ENCODE results near the gene PSMC3IP.
A peak's percentile ranks its signal among the peaks of the same experiment; 100 is the strongest.
"Not testable (repeated sequence)": the region's sequence is repeated elsewhere in the genome, so short reads cannot be mapped to it uniquely, and the experiment has no call there.

Gene PSMC3IP

DNA sequence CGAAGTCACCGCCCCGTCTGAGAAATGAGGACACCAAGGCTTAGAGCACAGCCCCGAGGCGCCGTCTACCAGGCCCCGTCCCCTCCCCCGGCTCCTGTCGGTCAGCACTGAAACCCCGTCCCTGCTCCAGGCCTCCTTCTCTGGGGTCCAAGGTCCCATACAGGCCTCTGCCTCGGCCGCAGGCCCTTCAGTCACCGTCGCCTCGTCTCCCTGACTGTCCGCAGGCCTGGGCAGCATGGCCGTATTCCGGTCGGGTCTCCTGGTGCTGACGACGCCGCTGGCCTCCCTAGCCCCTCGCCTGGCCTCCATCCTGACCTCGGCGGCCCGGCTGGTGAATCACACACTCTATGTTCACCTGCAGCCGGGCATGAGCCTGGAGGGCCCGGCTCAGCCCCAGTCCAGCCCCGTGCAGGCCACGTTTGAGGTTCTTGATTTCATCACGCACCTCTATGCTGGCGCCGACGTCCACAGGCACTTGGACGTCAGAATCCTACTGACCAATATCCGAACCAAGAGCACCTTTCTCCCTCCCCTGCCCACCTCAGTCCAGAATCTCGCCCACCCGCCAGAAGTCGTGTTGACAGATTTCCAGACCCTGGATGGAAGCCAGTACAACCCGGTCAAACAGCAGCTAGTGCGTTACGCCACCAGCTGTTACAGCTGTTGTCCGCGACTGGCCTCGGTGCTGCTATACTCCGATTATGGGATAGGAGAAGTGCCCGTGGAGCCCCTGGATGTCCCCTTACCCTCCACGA is 15.0 kb downstream of the PSMC3IP start:
- no peak for DNase-seq (ENCODE audit: low read depth in 2 of 3, low spot score in 1 of 3)

DNA sequence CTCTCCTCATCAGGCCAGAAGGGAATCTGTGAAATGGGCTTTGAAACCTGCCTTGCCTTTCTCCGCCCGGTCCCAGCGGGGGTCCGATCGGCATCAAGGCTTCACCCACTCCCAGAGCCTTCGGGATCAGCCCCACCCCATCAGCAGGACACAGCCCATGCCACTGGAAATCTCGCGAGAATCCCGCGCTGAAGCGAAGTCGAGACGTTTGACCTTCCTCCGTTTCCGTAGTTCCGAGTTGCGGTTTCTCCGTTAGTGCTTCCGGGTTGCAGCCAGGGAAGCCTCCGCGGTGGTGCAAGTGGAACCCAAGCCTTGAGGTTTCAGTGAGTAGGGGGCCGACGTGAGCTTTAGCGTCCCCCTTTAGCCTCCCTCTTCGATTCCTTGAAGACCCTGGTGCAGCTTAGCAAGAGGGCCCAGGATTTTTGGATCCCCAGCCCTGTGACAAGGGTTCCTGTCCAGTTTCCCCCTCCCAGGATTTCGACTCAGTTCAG is 15.6 kb downstream of the PSMC3IP start, which contains the start of gene COASY:
COASY (plus strand) TSS at position 252 of the 491 bp plus-strand sequence. CDS start 475 bp downstream, outside the sequence.
- peak; percentile 90 to 94 (median 90) for DNase-seq (ENCODE audit: low read depth in 2 of 3, low spot score in 1 of 3)

DNA sequence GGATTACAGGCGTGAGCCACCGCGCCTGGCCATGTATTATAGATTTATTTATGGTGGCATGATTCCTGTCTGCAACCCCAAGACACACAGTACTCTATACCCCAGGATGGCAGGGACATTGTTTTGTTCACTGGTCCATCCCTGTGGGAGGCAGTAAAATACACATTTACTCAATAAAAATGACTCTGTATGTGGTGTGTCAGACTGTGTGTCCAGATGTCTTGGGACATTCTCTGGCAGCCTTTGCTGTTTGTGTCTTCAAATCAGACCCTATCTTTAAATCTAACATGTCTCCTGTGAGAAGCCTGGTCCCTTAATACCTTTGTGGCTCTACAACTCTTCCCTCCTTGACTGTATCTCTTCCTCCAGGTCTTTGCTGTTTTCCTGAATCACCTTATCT is 17.3 kb downstream of the PSMC3IP start:
- no peak for DNase-seq (ENCODE audit: low read depth in 2 of 3, low spot score in 1 of 3)

DNA sequence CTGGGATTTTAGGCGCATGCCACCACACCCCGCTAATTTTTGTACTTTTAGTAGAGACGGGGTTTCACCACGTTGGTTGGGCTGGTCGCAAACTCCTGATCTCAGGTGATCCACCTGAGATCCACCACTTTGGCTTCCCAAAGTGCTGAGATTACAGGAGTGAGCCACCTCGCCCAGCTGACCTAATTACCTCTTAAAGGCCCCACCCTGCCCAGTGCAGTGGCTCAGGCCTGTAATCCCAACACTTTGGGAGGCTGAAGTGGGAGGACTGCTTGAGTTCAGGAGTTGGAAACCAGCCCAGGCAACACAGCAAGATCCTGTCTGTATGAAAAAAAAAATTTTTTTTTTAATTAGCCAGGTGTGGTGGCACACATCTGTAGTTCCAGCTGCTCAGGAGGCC is 18.5 kb downstream of the PSMC3IP start:
- DNase-seq (ENCODE audit: low read depth in 2 of 3, low spot score in 1 of 3) = no peak

DNA sequence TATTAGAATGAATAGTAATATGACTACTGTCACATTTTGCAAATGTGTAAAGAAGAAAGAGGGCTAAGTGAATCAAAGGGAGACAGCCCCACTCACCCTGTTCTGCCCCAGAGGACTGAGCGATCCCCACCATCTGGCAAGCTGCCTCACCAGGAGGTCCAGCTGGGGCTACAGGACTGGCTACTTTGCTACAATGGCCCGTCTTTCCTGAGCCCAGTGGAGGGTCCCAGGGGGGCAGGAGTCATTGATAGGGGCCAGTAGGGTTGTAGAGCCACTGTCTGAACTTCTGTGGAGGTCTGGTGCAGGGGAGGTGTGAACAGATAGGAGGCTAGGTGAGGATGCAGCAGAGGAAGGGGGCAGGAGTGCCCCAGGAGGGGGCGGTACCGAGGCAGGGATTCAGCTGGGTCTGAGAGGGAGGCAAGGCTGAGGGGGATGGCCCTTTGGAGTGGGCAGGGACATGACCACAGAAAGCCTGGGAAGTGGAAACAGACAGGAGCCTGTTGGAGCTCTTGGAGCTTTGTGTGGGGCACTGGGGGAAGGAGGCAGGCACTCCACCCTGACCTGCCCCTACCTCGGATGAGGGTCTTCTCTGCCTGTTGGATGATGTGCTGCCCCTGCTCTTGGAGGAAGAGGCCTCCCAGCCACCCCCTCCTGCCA is 21.4 kb downstream of the PSMC3IP start:
- DNase-seq (ENCODE audit: low read depth in 2 of 3, low spot score in 1 of 3) = not testable (repeated sequence)

DNA sequence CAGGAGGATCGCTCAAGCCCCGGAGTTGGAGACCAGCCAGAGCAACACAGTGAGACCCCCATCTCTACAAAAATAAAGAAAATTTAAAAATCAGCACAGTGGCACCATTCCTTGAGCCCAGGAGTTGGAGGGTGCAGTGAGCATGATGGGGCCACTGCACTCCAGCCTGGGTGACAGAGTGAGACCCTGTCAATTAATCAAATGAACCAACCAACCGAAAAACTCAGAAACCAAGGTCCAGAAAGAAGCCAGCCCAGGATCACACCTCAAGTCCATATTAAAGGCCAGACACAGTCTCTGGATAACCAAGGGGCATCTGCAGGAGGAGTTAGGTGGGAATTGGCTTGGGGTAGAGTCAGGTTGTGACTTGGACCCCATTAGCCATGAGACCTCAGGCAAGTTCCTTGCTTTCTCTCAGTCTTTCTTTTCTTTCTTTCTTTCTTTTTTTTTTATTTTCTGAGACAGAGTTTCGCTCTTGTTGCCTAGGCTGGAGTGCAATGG is 22.4 kb downstream of the PSMC3IP start:
- DNase-seq (ENCODE audit: low read depth in 2 of 3, low spot score in 1 of 3) = no peak

DNA sequence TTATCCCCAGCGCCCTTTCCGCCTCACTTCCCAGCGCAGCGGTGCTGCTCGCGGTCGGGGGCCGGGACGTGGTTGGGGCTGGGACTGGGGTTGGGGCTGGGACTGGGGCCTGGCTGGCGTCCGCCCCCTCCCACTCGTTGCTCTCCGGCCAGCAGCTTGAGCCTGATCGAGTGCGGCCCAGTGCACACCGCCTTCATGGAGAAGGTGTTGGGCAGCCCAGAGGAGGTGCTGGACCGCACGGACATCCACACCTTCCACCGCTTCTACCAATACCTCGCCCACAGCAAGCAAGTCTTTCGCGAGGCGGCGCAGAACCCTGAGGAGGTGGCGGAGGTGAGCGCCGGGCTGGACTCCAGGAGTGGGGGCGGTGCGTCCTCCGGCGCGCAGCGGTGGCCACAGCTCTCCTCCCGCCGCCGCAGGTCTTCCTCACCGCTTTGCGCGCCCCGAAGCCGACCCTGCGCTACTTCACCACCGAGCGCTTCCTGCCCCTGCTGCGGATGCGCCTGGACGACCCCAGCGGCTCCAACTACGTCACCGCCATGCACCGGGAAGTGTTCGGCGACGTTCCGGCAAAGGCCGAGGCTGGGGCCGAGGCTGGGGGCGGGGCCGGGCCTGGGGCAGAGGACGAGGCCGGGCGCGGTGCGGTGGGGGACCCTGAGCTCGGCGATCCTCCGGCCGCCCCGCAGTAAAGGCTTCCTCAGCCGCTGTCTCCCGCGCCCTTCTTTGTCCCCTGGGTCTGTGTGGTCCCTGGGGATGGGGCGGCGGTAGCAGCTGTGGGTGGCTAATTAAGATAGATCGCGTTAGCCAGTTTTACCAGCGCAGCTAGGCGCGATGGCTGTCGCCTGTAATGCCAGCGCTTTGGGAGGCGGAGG is 23.0 kb downstream of the PSMC3IP start:
- DNase-seq (ENCODE audit: low read depth in 2 of 3, low spot score in 1 of 3) = peak in 2 of 3 donors; percentile 52 to 76

DNA sequence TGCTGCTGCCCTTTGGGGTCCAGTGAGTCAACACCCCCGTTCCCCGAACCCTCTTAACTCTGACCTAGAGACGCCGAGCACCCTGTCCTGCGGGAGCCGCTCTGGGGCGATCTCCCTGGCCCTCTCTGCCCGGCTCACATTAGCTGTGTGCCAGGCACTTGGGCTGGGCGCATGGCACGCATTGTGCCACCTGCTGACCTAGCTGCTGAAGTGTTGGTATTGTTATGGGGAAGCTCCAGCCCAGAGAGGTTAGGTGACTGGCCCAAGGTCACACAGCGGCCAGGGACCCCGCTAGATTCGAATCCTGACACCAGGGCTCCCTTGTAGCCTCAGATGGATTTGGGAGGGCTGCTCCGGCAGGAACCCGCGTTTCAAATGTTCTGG is 23.7 kb downstream of the PSMC3IP start:
- DNase-seq (ENCODE audit: low read depth in 2 of 3, low spot score in 1 of 3) = no peak

DNA sequence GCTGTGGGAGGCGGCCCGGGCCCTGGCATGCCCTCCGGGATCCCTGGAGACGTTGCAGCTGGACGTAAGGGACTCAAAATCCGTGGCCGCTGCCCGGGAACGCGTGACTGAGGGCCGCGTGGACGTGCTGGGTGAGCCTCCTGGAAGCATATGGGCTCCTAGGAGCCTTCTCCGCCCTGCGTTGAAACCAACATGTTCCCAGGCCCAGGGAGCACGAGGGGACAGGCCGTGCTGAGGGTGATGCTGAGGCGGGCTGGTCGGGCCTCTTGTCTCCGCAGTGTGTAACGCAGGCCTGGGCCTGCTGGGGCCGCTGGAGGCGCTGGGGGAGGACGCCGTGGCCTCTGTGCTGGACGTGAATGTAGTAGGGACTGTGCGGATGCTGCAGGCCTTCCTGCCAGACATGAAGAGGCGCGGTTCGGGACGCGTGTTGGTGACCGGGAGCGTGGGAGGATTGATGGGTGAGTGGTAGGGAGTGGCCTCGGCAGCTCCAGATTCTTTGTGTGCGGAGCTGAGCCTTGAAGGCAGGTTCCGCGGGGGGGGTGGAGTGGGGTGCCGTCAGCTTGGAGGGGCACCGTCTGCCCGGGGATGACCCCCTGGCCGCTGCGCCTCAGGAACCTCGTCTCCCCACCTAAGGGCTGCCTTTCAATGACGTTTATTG is 24.2 kb downstream of the PSMC3IP start:
- DNase-seq (ENCODE audit: low read depth in 2 of 3, low spot score in 1 of 3) = no peak

DNA sequence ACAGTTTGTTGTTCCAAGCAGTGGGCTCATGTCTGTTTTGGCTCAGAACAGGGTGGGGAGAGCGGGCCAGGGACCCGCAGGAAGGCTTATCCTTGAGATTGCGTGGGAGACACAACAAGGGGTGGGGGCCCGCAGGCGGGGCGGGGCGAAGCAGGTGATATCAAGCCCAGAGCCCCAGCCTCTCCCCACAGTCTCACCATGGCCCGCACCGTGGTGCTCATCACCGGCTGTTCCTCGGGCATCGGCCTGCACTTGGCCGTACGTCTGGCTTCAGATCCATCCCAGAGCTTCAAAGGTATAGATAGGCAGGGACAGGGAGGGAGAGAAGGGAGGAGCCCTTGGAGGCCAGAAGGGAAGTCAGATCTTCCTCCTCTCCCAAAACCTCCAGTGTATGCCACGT is 24.8 kb downstream of the PSMC3IP start, which contains the start of gene HSD17B1:
HSD17B1 (plus strand) TSS at position 188 of the 400 bp plus-strand sequence; CDS start at position 199, 11 bp downstream.
- not testable (repeated sequence) for DNase-seq (ENCODE audit: low read depth in 2 of 3, low spot score in 1 of 3)

DNA sequence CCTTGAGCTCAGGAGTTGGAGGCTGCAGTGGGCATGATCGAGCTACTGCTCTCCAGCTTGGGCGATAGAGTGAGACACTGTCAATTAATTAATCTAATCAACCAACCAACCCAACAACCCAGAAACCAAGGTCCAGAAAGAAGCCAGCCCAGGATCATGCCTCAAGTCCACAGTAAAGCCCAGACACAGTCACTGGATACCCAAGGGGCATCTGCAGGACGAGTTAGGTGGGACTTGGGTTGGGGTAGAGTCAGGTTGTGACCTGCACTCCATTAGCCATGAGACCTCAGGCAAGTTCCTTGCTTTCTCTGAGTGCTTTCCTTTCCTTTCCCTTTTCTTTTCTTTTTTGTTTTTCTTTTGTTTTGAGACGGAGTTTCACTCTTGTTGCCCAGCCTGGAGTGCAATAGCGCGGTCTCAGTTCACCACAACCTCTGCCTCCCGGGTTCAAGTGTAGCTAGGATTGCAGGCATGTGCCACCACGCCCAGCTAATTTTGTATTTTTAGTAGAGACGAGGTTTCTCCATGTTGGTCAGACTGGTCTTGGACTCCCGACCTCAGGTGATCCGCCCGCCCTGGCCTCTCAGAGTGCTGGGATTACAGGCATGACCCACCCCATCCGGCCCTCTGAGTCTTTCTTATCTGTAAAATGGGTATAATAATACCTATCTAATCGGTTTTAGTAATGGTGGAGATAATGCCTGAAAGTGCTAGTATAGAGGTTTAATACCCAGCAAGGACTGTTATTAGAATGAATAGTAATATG is 28.4 kb downstream of the PSMC3IP start:
- DNase-seq (ENCODE audit: low read depth in 2 of 3, low spot score in 1 of 3) = no peak

DNA sequence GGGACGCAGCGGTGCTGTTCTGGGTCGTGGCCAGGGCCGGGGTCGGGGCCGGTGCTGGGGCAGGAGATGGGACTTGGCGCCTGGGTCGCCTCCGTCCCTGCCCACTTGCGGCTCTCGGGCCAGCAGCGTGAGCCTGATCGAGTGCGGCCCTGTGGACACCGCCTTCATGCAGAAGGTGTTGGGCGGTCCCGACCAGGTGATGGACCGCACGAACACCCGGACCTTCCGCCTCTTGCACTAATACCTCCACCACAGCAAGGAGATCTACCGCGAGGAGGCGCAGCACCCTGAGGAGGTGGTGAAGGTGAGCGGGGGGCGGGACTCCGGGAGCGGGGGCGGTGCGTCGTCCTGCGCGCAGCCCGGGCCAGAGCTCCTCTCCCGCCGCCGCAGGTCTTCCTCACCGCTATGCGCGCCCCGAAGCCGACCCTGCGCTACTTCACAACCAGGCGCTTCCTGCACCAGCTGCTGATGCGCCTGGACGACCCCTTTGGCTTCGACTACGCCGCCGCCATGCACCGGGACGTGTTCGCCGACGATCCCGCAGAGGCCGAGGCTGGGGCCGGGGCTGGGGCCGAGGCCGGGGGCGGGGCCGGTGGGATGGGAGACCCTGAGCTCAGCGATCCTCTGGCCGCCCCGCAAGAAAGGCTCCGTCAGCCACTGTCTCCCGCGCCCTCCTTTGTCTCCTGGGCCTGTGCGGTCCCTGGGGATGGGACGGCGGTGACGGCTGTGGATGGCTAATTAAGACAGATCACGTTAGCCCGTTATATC is 29.3 kb downstream of the PSMC3IP start:
- DNase-seq (ENCODE audit: low read depth in 2 of 3, low spot score in 1 of 3) = peak; percentile 59 to 80 (median 75)

DNA sequence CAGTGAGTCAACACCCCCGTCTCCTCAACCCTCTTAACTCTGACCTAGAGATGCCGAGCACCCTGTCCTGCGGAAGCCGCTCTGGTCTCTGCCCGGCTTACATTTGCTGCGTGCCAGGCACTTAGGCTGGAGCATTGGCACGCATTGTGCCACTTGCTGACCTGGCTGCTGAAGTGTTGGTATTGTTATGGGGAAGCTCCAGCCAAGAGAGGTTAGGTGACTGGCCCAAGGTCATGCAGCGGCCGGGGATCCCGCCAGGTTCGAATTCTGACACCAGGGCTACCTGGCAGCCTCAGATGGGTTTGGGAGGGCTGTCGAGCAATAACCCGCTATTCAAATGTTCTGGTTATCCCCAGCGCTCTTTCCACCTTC is 29.8 kb downstream of the PSMC3IP start:
- no peak for DNase-seq (ENCODE audit: low read depth in 2 of 3, low spot score in 1 of 3)

DNA sequence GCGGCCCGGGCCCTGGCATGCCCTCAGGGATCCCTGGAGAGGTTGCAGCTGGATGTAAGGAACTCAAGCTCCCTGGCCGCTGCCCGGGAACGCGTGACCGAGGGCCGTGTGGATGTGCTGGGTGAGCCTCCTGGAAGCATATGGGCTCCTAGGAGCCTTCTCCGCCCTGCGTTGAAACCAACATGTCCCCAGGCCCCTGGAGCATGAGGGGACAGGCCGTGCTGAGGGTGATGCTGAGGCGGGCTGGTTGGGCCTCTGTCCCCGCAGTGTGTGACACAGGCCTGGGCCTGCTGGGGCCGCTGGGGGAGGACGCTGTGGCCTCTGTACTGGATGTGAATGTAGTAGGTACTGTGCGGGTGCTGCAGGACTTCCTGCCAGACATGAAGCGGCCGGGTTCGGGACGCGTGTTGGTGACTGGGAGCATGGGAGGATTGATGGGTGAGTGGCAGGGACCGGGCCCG is 30.5 kb downstream of the PSMC3IP start:
- no peak for DNase-seq (ENCODE audit: low read depth in 2 of 3, low spot score in 1 of 3)

DNA sequence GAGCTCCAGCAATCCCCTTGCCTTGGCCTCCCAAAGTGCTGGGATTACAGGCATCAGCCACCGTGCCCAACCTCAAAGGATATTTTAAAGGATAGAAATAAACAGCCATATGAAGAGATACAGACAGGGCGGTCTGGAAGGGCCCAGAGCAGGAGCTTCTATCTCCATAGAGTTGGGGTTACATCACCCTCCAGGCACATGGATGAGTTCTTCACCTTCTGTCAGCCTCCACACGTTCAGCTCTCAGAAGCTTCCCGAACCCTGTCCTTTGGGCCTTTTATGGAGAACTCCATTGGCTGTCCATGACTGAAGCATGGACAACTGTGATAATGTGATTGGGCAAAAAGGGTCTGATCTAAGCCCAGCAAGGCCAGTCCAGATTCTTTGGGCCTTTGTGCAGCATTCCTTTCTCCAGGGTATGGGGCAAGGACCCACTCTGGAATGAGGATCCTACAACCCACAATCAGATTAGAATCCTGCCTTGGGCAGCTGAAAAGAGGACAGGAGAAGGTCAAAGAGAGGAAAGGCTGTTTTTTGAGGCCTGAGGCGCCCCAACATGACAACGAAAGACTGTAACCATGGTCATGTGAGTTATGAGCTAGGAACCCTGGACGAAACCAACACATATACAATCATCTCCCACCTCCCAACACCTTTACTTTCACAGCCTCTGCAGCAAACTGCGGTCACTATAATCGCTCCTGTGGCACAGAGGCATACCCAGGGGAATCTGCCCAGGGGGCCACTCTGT is 31.6 kb downstream of the PSMC3IP start:
- not testable (repeated sequence) for DNase-seq (ENCODE audit: low read depth in 2 of 3, low spot score in 1 of 3)

DNA sequence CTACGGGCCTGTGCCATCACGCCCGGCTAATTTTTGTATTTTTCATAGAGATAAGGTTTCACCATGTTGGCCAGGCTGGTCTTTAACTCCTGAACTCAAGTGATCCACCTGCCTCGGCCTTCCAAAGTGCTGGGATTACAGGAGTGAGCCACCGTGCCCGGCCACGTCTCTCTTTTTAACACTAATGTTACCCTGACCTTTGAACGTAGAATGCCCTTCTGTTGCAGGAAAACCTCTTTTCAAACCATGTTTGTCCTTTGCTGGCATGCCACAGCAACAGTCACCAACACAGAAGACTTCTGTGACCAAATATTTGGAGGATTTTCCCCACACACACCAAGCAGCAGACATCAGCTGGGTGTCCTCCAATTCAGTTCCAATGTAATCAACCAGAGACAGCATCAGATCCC is 32.6 kb downstream of the PSMC3IP start:
- no peak for DNase-seq (ENCODE audit: low read depth in 2 of 3, low spot score in 1 of 3)

DNA sequence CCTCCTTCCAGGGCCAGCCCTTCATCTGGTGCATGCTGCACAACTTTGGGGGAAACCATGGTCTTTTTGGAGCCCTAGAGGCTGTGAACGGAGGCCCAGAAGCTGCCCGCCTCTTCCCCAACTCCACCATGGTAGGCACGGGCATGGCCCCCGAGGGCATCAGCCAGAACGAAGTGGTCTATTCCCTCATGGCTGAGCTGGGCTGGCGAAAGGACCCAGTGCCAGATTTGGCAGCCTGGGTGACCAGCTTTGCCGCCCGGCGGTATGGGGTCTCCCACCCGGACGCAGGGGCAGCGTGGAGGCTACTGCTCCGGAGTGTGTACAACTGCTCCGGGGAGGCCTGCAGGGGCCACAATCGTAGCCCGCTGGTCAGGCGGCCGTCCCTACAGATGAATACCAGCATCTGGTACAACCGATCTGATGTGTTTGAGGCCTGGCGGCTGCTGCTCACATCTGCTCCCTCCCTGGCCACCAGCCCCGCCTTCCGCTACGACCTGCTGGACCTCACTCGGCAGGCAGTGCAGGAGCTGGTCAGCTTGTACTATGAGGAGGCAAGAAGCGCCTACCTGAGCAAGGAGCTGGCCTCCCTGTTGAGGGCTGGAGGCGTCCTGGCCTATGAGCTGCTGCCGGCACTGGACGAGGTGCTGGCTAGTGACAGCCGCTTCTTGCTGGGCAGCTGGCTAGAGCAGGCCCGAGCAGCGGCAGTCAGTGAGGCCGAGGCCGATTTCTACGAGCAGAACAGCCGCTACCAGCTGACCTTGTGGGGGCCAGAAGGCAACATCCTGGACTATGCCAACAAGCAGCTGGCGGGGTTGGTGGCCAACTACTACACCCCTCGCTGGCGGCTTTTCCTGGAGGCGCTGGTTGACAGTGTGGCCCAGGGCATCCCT is 34.1 kb downstream of the PSMC3IP start:
- DNase-seq (ENCODE audit: low read depth in 2 of 3, low spot score in 1 of 3) = no peak

Data from stimulated activated CD4-positive, alpha-beta T cell treated with anti-CD3 and anti-CD28 coated beads, Interleukin-12 subunit alpha, Interleukin-12 subunit beta, amount 100 ng/mL, for 48 hours (primary cell).